Stimulated activated naive CD4-positive, alpha-beta T cell treated with Interleukin-2 at 50 U/mL for 16 hours (primary cell): Measurements from ENCODE around the gene DNPH1.
A peak's percentile ranks its signal among the peaks of the same experiment; 100 is the strongest.

Experiments
- DNase-seq: peaks from one replicate; lab custom pipeline; 2025; lab: John Stamatoyannopoulos, UW

The DNPH1 gene

DNA sequence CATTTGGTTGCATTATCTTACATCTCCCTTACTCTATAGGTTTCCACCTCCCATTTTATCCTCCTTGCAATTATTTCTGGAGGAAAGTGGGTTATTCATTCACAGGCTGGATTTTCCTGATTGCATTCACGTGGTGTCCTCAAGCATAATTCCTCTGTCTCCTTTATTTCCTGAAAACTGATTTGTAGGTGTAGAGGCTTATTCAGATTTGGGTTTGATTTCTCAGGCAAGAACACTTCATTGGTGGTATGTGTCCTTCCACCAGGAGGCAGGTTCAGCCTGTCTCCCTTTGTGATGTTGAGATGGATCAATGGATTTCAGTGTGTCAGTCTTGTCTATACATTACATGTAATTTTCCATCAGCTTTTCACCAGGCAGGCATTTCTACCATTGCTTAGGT is 17.3 kb downstream of the DNPH1 start:
- DNase-seq: no peak

- no peak for DNase-seq
These were observed 22.0 kb downstream of the DNPH1 start for GRCh38 chr6:43207286-43207685.

- no peak for DNase-seq
These were observed 23.4 kb downstream of the DNPH1 start for GRCh38 chr6:43205849-43206248.

DNA sequence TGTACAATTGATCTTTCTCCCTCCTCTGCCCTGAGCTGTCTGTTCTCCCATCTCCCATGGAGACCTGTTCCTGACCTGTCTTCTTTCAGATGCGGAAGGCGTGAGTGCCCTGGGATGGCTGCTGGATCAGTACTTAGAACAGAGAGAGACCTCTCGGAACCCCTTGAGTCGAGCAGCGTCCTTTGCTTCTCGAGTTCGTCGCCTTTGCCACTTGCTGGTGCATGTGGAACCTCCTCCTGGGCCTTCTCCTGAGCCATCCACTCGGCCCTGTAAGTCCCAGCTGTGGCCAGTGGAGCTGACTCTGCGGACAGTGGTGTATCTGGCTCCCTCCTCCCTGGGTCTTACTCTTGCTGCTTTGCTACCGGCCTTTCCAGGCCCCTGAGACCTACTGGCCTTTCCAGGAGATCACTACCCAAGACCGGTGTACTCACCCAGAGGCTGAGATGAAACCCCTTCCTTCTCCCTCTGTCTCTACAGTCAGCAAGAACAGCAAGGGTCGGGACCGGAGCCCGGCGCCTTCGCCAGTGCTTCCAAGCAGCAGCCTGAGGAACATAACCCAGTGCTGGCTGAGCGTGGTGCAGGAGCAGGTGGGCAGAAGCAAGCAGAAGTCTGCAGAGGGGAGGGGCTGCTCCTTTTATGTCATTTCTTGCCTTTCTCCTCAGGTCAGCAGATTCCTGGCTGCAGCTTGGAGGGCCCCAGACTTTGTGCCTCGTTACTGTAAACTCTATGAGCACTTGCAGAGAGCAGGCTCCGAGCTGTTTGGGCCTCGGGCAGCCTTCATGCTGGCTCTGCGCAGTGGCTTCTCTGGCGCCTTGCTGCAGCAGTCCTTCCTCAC is 24.8 kb downstream of the DNPH1 start:
- DNase-seq: no peak

DNA sequence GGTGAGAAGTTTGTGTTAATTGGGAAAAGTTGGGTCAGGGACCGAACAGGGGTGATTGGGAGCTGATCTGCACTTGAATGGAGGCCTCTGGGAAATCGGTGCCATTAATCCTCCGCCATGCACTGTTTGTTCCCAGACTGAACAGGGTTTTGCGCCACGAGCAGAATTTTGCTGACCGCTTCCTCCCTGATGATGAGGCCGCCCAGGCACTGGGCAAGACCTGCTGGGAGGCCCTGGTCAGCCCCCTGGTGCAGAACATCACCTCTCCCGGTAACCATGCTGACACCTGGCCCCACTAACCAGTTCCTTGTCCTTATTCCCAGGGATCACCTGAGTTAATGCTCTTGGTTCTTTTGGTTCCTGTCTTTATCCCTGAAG is 25.6 kb downstream of the DNPH1 start:
- no peak for DNase-seq

DNA sequence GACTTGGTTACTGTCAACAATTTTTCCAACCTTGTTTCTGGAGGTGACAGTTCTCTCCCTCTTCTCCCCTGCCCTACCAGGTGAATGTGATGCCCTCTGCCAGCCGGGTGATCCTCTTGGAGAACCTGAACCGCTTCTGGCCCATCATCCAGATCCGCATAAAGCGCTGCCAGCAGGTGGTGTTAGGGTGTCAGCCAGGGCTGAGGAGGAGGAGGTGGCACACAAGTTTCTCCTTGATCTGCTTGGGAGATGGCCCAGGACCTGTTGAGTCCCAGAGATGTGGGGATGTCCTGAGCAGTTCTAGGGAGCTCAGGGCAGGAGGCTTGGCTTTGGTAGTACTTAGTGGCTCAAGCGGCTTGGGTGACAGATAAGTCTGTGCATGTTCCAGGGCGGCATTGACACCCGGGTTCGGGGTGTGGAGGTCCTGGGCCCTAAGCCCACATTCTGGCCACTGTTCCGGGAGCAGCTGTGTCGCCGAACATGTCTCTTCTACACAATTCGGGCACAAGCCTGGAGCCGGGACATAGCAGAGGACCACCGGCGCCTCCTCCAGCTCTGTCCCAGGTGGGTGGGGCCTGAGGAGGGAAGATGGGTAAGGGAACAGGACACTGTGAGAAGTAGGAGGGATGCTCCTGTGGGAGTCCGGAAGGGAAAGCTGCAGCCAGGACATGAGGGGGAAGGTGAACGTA is 26.1 kb downstream of the DNPH1 start:
- no peak for DNase-seq

- DNase-seq: no peak
These were observed 26.8 kb downstream of the DNPH1 start for GRCh38 chr6:43202451-43202850.

GRCh38 chr6:43200541-43200940 is 28.7 kb downstream of the DNPH1 start:
- no peak for DNase-seq

DNA sequence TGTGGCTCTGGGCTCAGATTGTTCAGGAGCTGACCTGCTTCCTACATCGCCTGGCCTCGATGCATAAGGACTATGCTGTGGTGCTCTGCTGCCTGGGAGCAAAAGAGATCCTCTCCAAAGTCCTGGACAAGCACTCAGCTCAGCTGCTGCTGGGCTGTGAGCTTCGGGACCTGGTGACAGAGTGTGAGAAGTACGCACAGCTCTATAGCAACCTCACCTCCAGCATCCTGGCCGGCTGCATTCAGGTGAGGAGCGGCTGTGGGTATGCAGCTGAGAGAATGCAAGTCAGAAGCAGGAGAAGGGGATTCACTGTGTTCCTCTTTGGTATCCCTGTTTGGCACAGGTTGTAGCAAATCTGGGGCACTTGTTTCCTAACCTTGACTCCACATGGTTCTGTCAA is 29.4 kb downstream of the DNPH1 start:
- DNase-seq: no peak

DNA sequence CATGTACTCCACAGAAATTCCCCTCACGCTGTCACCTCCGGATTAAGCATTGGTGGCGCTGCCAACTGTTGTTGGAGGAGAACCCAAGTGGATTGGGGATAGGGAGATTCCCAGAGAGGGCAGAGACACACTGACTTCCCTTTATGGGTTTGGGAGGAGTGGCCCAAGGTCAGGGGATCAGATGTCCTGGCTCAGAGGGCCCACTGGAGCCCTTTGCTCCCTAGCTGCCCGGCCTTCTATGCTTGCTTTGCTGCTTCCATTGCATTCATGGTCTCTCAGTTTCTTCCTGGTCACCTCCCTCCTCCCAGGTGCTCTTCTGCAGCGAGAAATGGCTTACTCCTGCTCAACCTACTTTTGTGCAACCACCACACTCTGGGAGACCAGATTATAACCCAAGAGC is 32.9 kb downstream of the DNPH1 start:
- no peak for DNase-seq

DNA sequence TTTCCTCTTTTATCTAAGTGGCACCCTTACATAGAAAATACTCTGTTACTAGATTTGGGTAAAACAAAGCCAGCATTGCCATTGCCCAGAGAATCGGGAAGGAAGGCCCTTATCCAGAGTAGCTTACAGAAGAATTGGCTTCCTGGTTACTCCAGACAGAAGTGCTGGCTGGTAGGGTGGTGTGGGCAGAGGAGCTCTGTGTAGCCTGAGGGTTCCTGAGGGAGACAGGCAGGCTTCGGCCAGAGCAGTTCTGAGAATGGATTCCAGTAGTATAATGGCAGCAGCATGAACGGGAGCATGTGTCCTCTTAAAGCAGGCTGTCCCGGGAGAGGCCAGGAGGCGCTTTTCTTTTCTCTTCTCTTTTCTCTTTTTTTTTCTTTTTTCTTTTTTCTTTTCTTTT is 35.4 kb downstream of the DNPH1 start:
- no peak for DNase-seq

DNA sequence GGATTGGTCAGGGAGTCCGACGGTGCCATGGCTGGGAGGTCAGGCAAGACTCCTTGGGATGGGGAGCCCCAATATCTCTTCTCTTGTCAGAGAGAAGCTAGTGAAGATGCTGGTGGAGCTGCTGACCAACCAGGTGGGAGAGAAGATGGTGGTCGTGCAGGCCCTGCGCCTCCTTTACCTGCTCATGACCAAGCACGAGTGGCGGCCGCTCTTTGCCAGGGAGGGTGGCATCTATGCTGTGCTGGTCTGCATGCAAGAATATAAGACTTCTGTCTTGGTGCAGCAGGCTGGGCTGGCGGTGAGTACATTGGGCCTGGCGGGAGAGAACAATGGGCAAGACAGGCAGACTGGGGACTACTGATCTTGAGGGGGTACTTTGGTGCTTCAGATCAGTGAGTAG is 36.4 kb downstream of the DNPH1 start:
- no peak for DNase-seq

- DNase-seq: no peak
These were observed 39.4 kb downstream of the DNPH1 start for GRCh38 chr6:43189776-43190304.

DNA sequence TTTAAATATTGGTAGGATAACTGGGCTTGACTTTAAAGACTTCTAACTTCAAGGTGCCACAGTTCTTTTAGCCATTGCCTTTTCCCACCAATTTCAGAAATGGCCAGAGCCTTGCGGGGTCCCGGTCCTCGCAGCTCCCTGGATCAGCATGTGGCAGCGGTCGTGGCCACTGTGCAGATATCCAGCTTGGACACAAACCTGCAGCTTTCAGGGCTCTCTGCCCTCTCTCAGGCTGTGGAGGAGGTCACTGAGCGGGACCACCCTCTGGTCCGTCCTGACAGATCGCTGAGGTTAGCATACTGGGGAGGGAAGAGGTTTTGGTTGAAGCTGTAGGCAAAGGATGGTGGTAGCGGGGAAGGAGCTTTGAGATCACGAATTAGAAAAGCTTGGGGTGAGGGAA is 40.9 kb downstream of the DNPH1 start:
- DNase-seq: no peak

- no peak for DNase-seq
These were observed 41.5 kb downstream of the DNPH1 start for GRCh38 chr6:43187821-43188220.

DNA sequence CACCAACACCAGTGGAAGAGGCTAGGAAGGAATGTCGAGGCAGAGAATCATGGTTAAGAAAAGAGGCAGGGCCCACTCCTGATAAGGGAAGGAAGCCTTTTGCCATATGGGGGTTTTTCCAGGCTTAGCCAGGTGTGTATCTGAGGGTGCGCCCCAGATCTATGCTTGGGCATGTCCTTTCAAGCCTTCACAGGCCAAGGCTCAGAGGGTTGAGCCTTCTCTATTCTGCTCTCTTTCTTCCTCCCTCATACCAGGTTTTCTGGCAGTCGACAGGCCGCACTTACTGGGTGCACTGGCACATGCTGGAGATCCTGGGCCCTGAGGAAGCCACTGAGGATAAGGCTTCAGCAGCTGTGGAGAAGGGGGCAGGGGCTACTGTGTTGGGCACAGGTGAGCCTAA is 42.6 kb downstream of the DNPH1 start:
- DNase-seq: no peak

DNA sequence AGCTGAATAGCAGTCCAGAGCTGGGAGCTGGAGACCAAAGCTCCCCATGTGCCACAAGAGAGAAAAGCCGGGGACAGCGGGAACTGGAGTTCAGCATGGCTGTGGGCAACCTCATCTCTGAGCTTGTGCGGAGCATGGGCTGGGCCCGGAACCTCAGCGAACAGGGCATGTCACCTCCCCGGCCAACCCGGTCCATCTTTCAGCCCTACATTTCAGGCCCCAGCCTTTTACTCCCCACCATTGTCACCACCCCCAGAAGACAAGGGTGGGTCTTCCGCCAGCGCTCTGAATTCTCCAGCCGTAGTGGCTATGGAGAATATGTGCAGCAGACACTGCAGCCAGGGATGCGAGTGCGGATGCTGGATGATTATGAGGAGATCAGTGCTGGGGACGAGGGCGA is 43.3 kb downstream of the DNPH1 start:
- DNase-seq: no peak

GRCh38 chr6:43185391-43185985 is 43.8 kb downstream of the DNPH1 start:
- no peak for DNase-seq

DNA sequence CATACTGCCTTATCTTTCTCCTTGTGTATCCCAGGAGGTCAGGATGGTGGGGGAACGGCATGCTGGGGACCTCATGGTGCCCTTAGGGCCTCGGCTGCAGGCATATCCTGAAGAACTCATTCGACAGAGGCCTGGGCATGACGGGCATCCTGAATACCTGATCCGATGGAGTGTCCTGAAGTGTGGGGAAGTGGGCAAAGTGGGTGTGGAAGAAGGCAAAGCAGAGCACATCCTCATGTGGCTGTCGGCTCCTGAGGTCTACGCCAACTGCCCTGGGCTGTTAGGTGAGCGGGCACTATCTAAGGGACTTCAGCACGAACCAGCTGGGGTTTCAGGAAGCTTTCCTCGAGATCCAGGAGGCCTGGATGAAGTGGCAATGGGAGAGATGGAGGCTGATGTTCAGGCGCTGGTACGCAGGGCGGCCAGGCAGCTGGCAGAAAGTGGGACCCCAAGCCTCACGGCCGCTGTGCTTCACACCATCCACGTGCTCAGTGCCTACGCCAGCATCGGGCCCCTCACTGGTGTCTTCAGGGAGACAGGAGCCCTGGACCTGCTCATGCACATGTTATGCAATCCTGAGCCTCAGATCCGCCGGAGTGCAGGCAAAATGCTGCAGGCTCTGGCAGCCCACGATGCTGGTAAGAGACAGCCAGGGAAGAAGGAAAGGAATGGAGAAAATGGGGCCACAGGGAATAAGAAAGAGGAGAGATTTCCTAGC is 44.9 kb downstream of the DNPH1 start:
- no peak for DNase-seq

GRCh38 chr6:43183441-43183840 is 45.8 kb downstream of the DNPH1 start:
- DNase-seq: no peak

DNA sequence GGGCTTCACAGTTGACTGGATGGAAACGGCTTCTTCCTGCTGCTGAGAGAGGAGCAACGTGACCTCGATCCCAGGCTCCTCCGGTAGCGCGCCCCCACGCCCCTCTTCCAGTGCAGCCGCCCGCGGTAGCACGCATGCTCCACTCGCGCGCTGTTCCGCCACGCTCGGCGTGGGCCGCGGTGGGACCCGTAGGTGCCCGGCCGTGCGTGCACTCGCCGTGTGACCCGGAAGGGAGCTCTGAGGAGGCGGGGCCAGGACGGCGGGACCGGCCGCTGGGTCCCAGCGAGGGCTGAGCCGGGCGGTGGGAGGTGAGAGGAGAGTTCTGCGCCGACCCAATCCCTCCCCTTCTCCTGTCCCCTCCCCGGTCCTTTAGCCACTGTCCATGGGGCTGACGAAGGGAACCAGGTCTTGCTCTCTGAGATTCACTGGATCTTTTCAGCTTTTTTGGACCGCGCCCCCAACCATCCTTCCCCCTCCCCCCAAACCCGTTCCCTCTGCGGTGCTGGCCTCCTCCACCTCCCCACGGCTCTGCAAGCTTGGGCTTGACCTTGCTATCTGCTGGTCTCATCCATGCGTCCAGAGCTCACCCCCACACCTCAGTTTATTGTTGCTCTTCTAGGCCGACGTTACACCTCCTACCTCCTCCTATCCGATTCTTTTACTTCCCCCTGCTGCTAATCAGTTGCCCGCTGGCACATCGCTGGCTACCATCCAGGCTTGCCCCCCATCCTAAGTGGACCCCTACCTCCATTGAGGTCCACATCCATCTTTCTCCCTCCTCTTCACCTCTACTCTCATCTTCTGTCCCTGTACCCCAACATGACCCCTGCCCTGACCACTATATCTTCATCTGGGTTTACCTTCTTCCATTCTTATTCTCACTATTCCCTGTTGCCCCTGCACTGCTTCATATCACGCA is 47.1 kb downstream of the DNPH1 start, which contains the start of gene CUL9:
TSS of gene CUL9 (plus strand) at position 255 of the 919 bp plus-strand sequence. CDS start 2,115 bp downstream, outside the sequence.
- peak; percentile 80 for DNase-seq
